Activated B cell treated with CpG ODN at 0.5 μM for 24 hours (primary cell): ENCODE data around the gene PTTG1IP. TPM values are rescaled to one million over a fixed set of nuclear protein-coding genes. Genes with fewer than 3 reads are reported as not detected.

Experiments
- ATAC-seq: fragments of 200-7000 bp; cut with Tn5 transposase; one replicate; pipeline ENCODE4 v1.10.0; 2021; ENCODE audit warnings: low read depth, mild to moderate bottlenecking, moderate library complexity
- CTCF ChIA-PET: fragments of 350-600 bp; sonication (Branson Sonifier 250); formaldehyde crosslinking; loops from one replicate; lab custom pipeline; 2021; ENCODE audit warnings: antibody characterized with exemption; lab: Charles Lee
- POLR2A ChIA-PET: fragments of 350-600 bp; sonication (Branson Sonifier 250); formaldehyde crosslinking; loops from one replicate; lab custom pipeline; 2021; ENCODE audit warnings: antibody characterized with exemption; lab: Charles Lee
- DNase-seq: peaks from one replicate; pipeline ENCODE4 v3.0.0; 2022
- H3K27ac Mint-ChIP-seq: one replicate; pipeline ENCODE4 v1.8.0; 2020; ENCODE audit warnings: mixed read lengths
- H3K27me3 Mint-ChIP-seq: one replicate; pipeline ENCODE4 v1.8.0; 2021; ENCODE audit warnings: mixed read lengths
- H3K36me3 Mint-ChIP-seq: one replicate; pipeline ENCODE4 v1.8.0; 2021; ENCODE audit warnings: low read depth, mixed read lengths
- H3K4me1 Mint-ChIP-seq: one replicate; pipeline ENCODE4 v1.8.0; 2021; ENCODE audit warnings: mixed read lengths
- H3K4me3 Mint-ChIP-seq: one replicate; pipeline ENCODE4 v1.8.0; 2020; ENCODE audit warnings: mild to moderate bottlenecking, mixed read lengths
- H3K9me3 Mint-ChIP-seq: one replicate; pipeline ENCODE4 v1.8.0; 2020; ENCODE audit warnings: mixed read lengths
- CTCF ChIP-seq: fragments of 200-600 bp; IDR thresholded peaks from one replicate; pipeline ENCODE4 v1.8.0; 2022; ENCODE audit warnings: antibody characterized with exemption, mild to moderate bottlenecking
- intact Hi-C: fragments of 100-400 bp; cut with micrococcal nuclease; formaldehyde crosslinking; loops from one replicate; pipeline ENCODE4 v1.15.1; 2024
- total RNA-seq: library from RNA; stranded (reverse); gene quantifications from 2 replicates; pipeline ENCODE4 v1.2.3, GENCODE V29; 2022

PTTG1IP gene
- total RNA-seq, 1 donor from 2014 or later, result 36.6 TPM

GRCh38 chr21:44902268-44903049, 29.0 kb upstream of the PTTG1IP start:
- ChIA-PET POLR2A (no interaction called here), CTCF (no interaction called here)
- no peak overlapping the region for H3K4me3 Mint-ChIP-seq
- peaks cover 75% of the 10 kb centered on the region for H3K36me3 Mint-ChIP-seq
- intact Hi-C loops, result no loop called here
- DNase-seq (no peak), ATAC-seq (no peak)
- no peak overlapping the region for H3K27ac Mint-ChIP-seq
- H3K9me3 Mint-ChIP-seq, result no peaks in the 10 kb centered on the region
- peaks cover 23% of the 10 kb centered on the region for H3K4me1 Mint-ChIP-seq
- TF ChIP-seq CTCF, result no peak
- no peaks in the 10 kb centered on the region for H3K27me3 Mint-ChIP-seq

GRCh38 chr21:44901391-44902074, 28.0 kb upstream of the PTTG1IP start:
- Mint-ChIP-seq H3K9me3 (no peaks in the 10 kb centered on the region), H3K4me3 (no peak overlapping the region), H3K27ac (no peak overlapping the region), H3K27me3 (no peaks in the 10 kb centered on the region), H3K36me3 (peaks cover 79% of the 10 kb centered on the region), H3K4me1 (peaks cover 17% of the 10 kb centered on the region)
- ChIA-PET CTCF (no interaction called here), POLR2A (no interaction called here)
- DNase-seq, result no peak
- no peak for TF ChIP-seq CTCF
- ATAC-seq, result no peak
- intact Hi-C loops, result no loop called here

- ChIA-PET CTCF (no interaction called here), POLR2A (no interaction called here)
- peaks cover 76% of the 10 kb centered on the region for H3K36me3 Mint-ChIP-seq
- H3K27ac Mint-ChIP-seq, result no peak overlapping the region
- no peak for TF ChIP-seq CTCF
- H3K27me3 Mint-ChIP-seq, result no peaks in the 10 kb centered on the region
- intact Hi-C loops, result no loop called here
- ATAC-seq (no peak), DNase-seq (no peak)
- H3K9me3 Mint-ChIP-seq, result no peaks in the 10 kb centered on the region
- H3K4me3 Mint-ChIP-seq, result no peak overlapping the region
- peaks cover 19% of the 10 kb centered on the region for H3K4me1 Mint-ChIP-seq
These were observed 27.2 kb upstream of the PTTG1IP start for GRCh38 chr21:44900559-44901251.

- Mint-ChIP-seq H3K4me3 (no peak overlapping the region), H3K36me3 (peaks cover 74% of the 10 kb centered on the region), H3K4me1 (peaks cover 19% of the 10 kb centered on the region), H3K9me3 (no peaks in the 10 kb centered on the region), H3K27ac (no peak overlapping the region), H3K27me3 (no peaks in the 10 kb centered on the region)
- POLR2A ChIA-PET, result interaction anchor here (0.5 kb wide), 1 partner anchor 746 kb away, joined by 3 read pairs; no protein-coding TSS in a partner anchor
- intact Hi-C loops, result no loop called here
- CTCF ChIA-PET, result no interaction called here
- no peak for DNase-seq
- no peak for TF ChIP-seq CTCF
- ATAC-seq, result no peak
These were observed 26.5 kb upstream of the PTTG1IP start for GRCh38 chr21:44899768-44900558.
